GM21447 (cell line): Measurements from ENCODE around the gene ADAT3.

ENCODE experiments used
- ATAC-seq: cut with Tn5 transposase; IDR thresholded peaks from one replicate; pipeline ENCODE4 v1.9.1; 2021; ENCODE audit not compliant: unreplicated experiment

Gene ADAT3

GRCh38 chr19:1905110-1905862 lies at the start of gene ADAT3, which contains the start of gene SCAMP4:
TSS of gene ADAT3 (plus strand) at chr19:1905399. CDS start at chr19:1912048, 6,649 bp downstream.
TSS of gene SCAMP4 (plus strand) at chr19:1905399. CDS start at chr19:1915020, 9,621 bp downstream.
- ATAC-seq = peak; percentile 73

- ATAC-seq = no peak
These were observed 49.4 kb upstream of the ADAT3 start for GRCh38 chr19:1855828-1856255.

- no peak for ATAC-seq
These were observed 48.9 kb upstream of the ADAT3 start for GRCh38 chr19:1856345-1856697.

- ATAC-seq = peak; percentile 30
These were observed 48.2 kb upstream of the ADAT3 start for GRCh38 chr19:1856698-1857603.

- no peak for ATAC-seq
These were observed 47.4 kb upstream of the ADAT3 start for GRCh38 chr19:1857648-1858326.

- no peak for ATAC-seq
These were observed 46.7 kb upstream of the ADAT3 start for GRCh38 chr19:1858412-1859081.

- no peak for ATAC-seq
These were observed 45.8 kb upstream of the ADAT3 start for GRCh38 chr19:1859331-1859781.

GRCh38 chr19:1860042-1860775 lies 45.0 kb upstream of the ADAT3 start:
- no peak for ATAC-seq

- ATAC-seq = no peak
These were observed 44.2 kb upstream of the ADAT3 start for GRCh38 chr19:1860821-1861598.

- no peak for ATAC-seq
These were observed 43.6 kb upstream of the ADAT3 start for GRCh38 chr19:1861599-1862031.

GRCh38 chr19:1862068-1862423 lies 43.2 kb upstream of the ADAT3 start:
- ATAC-seq = no peak

- no peak for ATAC-seq
These were observed 42.5 kb upstream of the ADAT3 start for GRCh38 chr19:1862424-1863327.

GRCh38 chr19:1863328-1863637 lies 41.9 kb upstream of the ADAT3 start, which contains the start of gene KLF16:
TSS of gene KLF16 (minus strand) at chr19:1863579. CDS start at chr19:1863497, 82 bp downstream.
- ATAC-seq = no peak

GRCh38 chr19:1863638-1864479 lies 41.3 kb upstream of the ADAT3 start:
- ATAC-seq = peak; percentile 39

- ATAC-seq = peak; percentile 36
These were observed 40.6 kb upstream of the ADAT3 start for GRCh38 chr19:1864480-1865171.

GRCh38 chr19:1865172-1866010 lies 39.8 kb upstream of the ADAT3 start:
- no peak for ATAC-seq
